OCI-LY3 (cell line): ENCODE results near the gene TLK1.

ENCODE experiments used
- EZH2phosphoT487 ChIP-seq: fragments of 200-600 bp; shearing (Covaris generic); IDR thresholded peaks from 2 replicates; pipeline ENCODE4 v1.6.1; 2018; ENCODE audit warnings: antibody characterized with exemption, mixed run types, low read depth
- TF ChIP-seq, protein P1 (sequence below): fragments of 200-600, 300-600 bp; sonication (generic); IDR thresholded peaks from 2 replicates; pipeline ENCODE4 v1.5.1; 2014; ENCODE audit warnings: antibody characterized with exemption, low read length, low read depth

DNA sequence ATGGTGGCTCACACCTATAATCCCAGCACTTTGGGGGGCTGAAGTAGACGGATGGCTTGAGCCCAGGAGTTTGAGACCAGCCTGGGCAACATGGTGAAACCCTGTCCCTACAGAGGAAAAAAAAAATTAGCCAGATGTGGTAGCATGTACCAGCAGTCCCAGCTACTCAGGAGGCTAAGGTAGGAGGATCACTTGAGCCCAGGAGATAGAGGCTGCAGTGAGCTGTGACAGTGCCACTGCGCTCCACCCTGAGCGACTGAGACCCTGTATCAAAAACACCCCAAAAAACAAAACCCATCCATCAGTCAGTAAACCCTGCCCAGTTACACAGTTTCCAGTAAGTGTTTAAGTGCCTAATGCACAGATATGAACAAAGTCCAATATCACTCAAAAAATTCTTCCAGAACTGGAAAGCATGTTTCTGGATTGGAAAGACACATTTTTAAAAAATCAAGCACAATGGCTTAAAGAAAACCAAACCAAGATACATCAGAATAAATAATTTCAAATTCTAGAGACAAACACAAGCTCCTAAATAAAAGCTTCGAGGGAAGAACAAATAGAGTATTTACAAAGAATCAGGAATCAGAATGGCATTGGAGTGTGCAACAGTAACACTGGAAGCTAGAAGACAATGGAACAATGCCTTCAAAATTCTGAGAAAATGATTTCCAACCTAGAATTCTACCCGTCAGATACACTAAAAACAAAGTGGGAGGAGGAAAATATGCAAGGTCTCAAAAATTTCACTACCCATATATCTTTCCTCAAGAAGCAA, 72.4 kb downstream of the TLK1 start:
- TF ChIP-seq, protein P1, sequence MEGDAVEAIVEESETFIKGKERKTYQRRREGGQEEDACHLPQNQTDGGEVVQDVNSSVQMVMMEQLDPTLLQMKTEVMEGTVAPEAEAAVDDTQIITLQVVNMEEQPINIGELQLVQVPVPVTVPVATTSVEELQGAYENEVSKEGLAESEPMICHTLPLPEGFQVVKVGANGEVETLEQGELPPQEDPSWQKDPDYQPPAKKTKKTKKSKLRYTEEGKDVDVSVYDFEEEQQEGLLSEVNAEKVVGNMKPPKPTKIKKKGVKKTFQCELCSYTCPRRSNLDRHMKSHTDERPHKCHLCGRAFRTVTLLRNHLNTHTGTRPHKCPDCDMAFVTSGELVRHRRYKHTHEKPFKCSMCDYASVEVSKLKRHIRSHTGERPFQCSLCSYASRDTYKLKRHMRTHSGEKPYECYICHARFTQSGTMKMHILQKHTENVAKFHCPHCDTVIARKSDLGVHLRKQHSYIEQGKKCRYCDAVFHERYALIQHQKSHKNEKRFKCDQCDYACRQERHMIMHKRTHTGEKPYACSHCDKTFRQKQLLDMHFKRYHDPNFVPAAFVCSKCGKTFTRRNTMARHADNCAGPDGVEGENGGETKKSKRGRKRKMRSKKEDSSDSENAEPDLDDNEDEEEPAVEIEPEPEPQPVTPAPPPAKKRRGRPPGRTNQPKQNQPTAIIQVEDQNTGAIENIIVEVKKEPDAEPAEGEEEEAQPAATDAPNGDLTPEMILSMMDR = no peak
- TF ChIP-seq EZH2phosphoT487 = no peak
